ENCODE results near the gene RBM4B. TPM values are rescaled to one million over a fixed set of nuclear protein-coding genes. Genes with fewer than 3 reads are reported as not detected.

The RBM4B gene
- total and polyA plus RNA-seq, 2 experiments from 2014 or later, result 28.0 to 31.0 TPM

DNA sequence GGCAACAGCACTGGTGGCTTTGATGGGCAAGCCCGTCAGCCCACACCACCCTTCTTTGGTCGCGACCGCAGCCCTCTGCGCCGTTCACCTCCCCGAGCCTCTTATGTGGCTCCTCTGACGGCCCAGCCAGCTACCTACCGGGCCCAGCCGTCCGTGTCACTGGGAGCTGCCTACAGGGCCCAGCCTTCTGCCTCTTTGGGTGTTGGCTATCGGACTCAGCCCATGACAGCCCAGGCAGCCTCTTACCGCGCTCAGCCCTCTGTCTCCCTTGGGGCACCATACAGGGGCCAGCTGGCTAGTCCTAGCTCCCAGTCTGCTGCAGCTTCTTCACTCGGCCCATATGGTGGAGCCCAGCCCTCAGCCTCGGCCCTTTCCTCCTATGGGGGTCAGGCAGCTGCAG is 53.2 kb downstream of the RBM4B start (continued):
- TF ChIP-seq ETS1 (IDR thresholded peaks at IDR 0.05), result no peak
- no peak for TF ChIP-seq JUNB (IDR thresholded peaks at IDR 0.05; ENCODE audit: unreplicated experiment)
- TF ChIP-seq EZH2phosphoT487 (IDR thresholded peaks at IDR 0.05; ENCODE audit: unreplicated experiment), result no peak
- TF ChIP-seq, protein P1, sequence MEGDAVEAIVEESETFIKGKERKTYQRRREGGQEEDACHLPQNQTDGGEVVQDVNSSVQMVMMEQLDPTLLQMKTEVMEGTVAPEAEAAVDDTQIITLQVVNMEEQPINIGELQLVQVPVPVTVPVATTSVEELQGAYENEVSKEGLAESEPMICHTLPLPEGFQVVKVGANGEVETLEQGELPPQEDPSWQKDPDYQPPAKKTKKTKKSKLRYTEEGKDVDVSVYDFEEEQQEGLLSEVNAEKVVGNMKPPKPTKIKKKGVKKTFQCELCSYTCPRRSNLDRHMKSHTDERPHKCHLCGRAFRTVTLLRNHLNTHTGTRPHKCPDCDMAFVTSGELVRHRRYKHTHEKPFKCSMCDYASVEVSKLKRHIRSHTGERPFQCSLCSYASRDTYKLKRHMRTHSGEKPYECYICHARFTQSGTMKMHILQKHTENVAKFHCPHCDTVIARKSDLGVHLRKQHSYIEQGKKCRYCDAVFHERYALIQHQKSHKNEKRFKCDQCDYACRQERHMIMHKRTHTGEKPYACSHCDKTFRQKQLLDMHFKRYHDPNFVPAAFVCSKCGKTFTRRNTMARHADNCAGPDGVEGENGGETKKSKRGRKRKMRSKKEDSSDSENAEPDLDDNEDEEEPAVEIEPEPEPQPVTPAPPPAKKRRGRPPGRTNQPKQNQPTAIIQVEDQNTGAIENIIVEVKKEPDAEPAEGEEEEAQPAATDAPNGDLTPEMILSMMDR (conservative IDR thresholded peaks at IDR 0.05; ENCODE audit: low read depth in 2 of 2), result no peak
- no peak for TF ChIP-seq POLR2AphosphoS5 (IDR thresholded peaks at IDR 0.05; ENCODE audit: low read depth)
- TF ChIP-seq ZNF331 (CRISPR knock-in tag; IDR thresholded peaks at IDR 0.05; ENCODE audit: low read depth), result no peak
- TF ChIP-seq, protein P2, sequence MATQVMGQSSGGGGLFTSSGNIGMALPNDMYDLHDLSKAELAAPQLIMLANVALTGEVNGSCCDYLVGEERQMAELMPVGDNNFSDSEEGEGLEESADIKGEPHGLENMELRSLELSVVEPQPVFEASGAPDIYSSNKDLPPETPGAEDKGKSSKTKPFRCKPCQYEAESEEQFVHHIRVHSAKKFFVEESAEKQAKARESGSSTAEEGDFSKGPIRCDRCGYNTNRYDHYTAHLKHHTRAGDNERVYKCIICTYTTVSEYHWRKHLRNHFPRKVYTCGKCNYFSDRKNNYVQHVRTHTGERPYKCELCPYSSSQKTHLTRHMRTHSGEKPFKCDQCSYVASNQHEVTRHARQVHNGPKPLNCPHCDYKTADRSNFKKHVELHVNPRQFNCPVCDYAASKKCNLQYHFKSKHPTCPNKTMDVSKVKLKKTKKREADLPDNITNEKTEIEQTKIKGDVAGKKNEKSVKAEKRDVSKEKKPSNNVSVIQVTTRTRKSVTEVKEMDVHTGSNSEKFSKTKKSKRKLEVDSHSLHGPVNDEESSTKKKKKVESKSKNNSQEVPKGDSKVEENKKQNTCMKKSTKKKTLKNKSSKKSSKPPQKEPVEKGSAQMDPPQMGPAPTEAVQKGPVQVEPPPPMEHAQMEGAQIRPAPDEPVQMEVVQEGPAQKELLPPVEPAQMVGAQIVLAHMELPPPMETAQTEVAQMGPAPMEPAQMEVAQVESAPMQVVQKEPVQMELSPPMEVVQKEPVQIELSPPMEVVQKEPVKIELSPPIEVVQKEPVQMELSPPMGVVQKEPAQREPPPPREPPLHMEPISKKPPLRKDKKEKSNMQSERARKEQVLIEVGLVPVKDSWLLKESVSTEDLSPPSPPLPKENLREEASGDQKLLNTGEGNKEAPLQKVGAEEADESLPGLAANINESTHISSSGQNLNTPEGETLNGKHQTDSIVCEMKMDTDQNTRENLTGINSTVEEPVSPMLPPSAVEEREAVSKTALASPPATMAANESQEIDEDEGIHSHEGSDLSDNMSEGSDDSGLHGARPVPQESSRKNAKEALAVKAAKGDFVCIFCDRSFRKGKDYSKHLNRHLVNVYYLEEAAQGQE (IDR thresholded peaks at IDR 0.05; ENCODE audit: unreplicated experiment), result no peak
- TF ChIP-seq ZNF114 (CRISPR knock-in tag; IDR thresholded peaks at IDR 0.05), result no peak
- TF ChIP-seq STAT1 (IDR thresholded peaks at IDR 0.05; ENCODE audit: unreplicated experiment), result no peak

DNA sequence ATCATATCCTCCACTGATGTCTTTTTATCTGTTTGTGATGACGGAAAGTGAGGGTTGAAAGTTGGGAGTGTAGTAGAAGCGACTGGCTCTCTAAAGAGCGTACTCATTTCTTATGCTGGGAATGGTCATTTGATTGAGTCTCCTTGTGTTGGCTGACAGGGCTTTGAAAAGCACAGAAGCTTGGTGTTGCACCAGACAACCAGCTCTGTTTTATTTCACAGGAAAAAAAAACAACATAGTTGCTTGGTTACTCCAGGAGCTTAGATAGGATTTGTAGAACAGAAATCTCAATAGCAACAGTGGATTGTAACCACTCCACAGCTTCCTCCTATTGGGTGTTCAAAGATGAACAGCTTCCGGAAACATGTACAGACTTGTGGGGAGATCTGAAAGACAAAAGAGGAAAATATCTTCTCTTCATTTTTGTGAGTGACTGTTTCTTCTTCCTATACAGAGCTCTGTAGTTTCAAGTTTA is 58.6 kb downstream of the RBM4B start:
- Mint-ChIP-seq H3K4me3 (peak overlapping the region; percentile 97), H3K9me3 (no peaks in the 10 kb centered on the region), H3K27ac (no peak overlapping the region), H3K36me3 (ENCODE audit: low read depth) (peaks cover 72% of the 10 kb centered on the region), H3K27me3 (ENCODE audit: insufficient read depth, low read depth, poor library complexity) (peaks cover 12% of the 10 kb centered on the region), H3K4me1 (peaks cover 30% of the 10 kb centered on the region)
- DNase-seq (ENCODE audit: low spot score) (no peak), ATAC-seq (no peak)
- Histone ChIP-seq H3K4me3 (peak overlapping the region; percentile 96), H3F3A (replicated peaks; ENCODE audit: low read depth) (peaks cover 22% of the 10 kb centered on the region; the same call in 1 of the 2 replicates), H4K20me1 (replicated peaks; ENCODE audit: insufficient read depth) (peaks cover 70% of the 10 kb centered on the region), H3K27ac (ENCODE audit: low read depth) (peak overlapping the region; percentile 52; the same call in 1 of the 2 replicates), H3K36me3 (ENCODE audit: insufficient read depth) (peaks cover 22% of the 10 kb centered on the region), H2AFZ (no peak overlapping the region), H3K9me2 (ENCODE audit: insufficient read depth) (no peaks in the 10 kb centered on the region), H3K4me1 (ENCODE audit: insufficient read depth) (peaks cover 25% of the 10 kb centered on the region), H3K27me3 (ENCODE audit: insufficient read depth) (no peaks in the 10 kb centered on the region), H3K79me2 (replicated peaks; ENCODE audit: insufficient read depth) (peaks cover 89% of the 10 kb centered on the region), H3K4me2 (peak overlapping the region; percentile 100)
- TF ChIP-seq POLR2AphosphoS5 (IDR thresholded peaks at IDR 0.05; ENCODE audit: low read depth) (no peak), ZNF114 (CRISPR knock-in tag; IDR thresholded peaks at IDR 0.05) (no peak), ZNF331 (CRISPR knock-in tag; IDR thresholded peaks at IDR 0.05; ENCODE audit: low read depth) (no peak), CREB1 (CRISPR knock-in tag; IDR thresholded peaks at IDR 0.05; ENCODE audit: low read depth) (no peak), EZH2phosphoT487 (IDR thresholded peaks at IDR 0.05; ENCODE audit: unreplicated experiment) (no peak), JUNB (IDR thresholded peaks at IDR 0.05; ENCODE audit: unreplicated experiment) (no peak), ETS1 (IDR thresholded peaks at IDR 0.05) (no peak), EZH2 (IDR thresholded peaks at IDR 0.05; ENCODE audit: low read depth, unreplicated experiment) (no peak)
- TF ChIP-seq, protein P1 (conservative IDR thresholded peaks at IDR 0.05; ENCODE audit: low read depth in 2 of 2), result no peak
- TF ChIP-seq, protein P2 (IDR thresholded peaks at IDR 0.05; ENCODE audit: unreplicated experiment), result no peak
